Peyer's patch (tissue), 4 donors: ENCODE measurements around the gene CCND1.

ENCODE experiments used
- CTCF ChIP-seq, 6 experiments: fragments of 450-650 bp in 4 of 6; fragments of 200-600 bp in 2 of 6; sonication (generic) in 1 of 6; IDR thresholded peaks; one replicate each; pipeline ENCODE4 v1.5.1; 2017 to 2019; ENCODE audit warnings: antibody characterized with exemption in 6 of 6, mild to moderate bottlenecking in 3 of 6, moderate library complexity in 1 of 6
- POLR2A ChIP-seq, 2 donors: fragments of 450-650 bp; IDR thresholded peaks; one replicate each; pipeline ENCODE4 v1.5.1; 2017; ENCODE audit warnings: antibody characterized with exemption in 2 of 2, mild to moderate bottlenecking in 2 of 2, moderate library complexity in 2 of 2

- no peak for TF ChIP-seq CTCF (IDR thresholded peaks at IDR 0.05)
- no peak for TF ChIP-seq POLR2A (IDR thresholded peaks at IDR 0.05)
These were observed 9.9 kb downstream of the CCND1 start for GRCh38 chr11:69650832-69651344.
